HG02943 (cell line): ENCODE measurements around the gene CHP2.
"Not testable (repeated sequence)": the region's sequence is repeated elsewhere in the genome, so short reads cannot be mapped to it uniquely, and the experiment has no call there.

Experiments
- ATAC-seq: cut with Tn5 transposase; IDR thresholded peaks from one replicate; pipeline ENCODE4 v1.9.1; 2021; ENCODE audit warnings: mild to moderate bottlenecking, low read depth, moderate library complexity; ENCODE audit not compliant: unreplicated experiment

CHP2 gene

DNA sequence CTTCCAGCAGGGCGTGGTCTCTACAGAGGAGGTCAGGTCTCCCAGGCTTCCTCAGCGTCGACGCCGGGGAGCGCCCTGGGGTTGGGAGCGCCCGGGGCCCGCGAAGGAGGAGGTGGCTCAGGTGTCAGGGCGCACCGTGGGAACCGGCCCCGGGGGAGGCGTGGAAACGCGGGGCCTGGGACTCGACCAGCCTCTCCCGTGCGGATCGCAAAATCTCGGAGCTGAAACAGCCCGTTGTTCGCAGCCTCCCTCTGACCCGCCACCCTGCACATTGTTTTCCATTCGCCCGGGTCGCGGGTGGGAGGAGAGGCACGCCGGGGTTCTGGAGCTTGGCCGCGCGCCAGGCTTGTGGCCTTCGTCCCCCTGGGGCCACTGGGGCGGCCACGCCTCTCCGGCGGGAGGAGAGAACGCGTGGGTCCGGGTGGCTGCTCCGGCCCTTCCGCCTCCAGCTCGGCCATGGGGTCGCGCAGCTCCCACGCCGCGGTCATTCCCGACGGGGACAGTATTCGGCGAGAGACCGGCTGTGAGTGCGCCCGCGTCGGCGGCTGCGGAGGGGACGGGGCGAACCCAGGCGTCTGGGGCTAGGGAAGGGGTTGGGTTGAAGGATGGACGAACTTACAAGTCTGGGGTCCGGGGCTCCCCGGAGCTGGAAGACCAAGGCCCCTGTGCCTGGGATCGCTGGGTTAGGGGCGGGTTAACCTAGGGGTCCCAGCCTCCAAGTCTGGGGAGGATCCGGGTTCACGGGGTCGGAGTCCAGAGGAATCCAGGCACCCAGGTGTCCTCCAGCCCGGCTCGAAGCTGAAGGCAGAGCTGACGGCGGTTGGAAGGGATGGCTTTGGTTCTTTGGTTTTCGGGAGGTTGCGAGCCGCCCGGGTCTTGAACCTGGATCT is at the start of gene CHP2:
TSS of gene CHP2 (plus strand) at position 433 of the 890 bp plus-strand sequence. CDS start at position 457, 24 bp downstream.
- ATAC-seq: no peak

DNA sequence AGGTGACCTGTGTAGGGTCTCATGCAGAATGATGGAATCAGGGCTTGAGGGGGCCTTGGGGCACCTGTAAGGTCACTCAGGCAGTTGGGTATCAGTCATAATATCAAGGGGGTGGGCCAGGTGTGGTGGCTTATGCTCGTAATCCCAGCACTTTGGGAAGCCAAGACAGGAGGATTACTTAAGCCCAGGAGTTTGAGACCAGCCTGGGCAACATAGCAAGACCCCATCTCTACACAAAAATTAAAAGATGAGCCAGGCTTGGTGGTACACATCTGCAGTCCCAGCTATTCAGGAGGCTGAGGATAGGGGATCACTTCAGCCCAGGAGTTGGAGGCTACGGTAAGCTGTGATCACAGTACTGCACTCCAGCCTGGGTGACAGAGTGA is 49.3 kb upstream of the CHP2 start:
- ATAC-seq: no peak

DNA sequence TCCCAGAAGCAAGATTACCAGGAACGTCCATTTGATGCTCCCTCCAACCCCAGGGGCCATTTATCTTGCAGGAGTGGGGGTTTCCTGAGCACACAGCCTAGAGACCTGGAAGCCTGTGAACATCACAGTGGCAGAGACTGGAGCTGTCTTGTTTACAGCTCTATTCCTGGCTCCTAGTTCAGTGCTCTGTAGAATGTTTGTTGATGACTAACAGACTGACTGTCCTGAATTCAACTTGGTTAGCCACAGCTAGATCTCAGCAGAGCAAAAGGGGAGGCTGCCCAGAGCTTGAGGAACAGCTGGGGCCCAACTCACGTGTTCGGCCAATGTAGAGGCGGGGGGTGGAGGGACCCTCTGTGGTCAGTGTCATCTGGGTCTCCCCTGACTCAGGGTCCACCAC is 48.4 kb upstream of the CHP2 start:
- ATAC-seq: no peak

DNA sequence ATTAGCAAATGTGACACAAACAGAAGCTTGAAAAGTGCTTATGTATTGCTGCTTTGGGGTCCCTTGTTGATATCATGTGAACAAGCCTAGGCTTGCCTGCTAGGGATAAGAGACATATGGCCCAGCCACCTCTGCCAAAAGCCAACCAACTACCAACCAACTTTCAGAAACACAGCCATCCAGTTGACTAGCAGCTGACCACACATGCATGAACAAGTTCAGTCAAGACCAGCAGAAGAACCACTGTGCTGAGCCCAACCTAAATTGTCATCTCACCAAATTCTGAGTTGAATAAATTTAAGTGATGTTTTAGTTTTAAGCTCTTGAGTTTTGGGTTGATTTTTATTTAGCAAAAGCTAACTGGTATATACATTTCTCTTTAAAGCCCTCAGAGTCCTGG is 45.3 kb upstream of the CHP2 start:
- no peak for ATAC-seq

DNA sequence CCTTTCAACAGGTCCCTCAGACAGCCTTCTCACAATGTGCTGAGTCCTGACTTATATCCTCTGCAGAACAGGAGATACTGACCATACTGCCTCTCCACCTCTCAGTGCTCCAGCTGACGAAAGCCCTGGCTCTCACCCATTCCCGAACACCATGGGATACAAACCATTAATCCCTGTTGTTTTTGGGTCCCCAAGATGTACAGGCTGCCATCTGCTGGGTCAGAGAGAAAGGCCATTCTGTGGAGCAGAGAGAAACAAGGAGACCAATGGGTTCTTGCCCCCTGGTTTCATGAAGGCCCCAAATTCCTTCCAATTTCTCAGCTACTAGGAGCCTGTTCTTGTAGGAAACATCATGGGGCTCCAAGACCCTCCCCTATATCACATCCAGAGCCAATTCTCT is 44.8 kb upstream of the CHP2 start:
- no peak for ATAC-seq

DNA sequence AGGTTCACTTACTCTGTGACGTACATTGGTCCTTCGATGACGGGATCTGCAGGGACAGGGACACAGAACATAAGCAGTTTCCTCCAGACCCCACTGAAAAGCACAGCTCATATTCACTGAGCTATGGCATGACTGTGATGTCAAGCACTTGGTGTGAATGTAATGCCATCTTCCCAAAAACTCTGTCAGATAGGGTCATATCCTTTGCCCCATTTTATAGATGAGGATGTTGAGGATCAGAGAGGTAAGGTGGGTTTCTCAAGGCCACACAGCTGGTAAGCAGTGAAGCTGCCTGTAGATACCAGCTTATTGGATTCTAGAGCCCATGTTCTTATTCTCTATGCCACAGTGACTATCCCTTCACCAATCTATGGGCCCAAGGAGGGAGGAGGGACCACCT is 44.3 kb upstream of the CHP2 start:
- no peak for ATAC-seq

DNA sequence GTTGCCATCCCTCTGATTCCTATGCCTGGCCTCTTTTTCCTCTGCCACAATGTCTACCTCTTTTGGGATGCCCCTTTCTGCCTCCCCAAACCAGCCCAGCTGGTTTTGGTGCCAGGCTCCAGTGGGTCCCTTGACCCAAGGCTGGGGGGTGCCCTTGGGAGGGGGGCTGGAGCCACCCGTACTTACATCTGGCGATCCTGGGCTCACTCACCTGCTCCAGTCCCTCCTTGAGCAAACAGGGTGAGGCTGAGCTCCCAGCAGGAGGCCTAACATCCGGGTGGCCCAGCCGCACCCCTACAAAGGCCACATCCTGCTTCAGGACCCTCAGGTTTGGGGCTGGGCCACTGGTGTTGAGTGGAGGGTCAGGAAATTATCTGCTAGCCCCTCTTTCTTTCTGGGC is 43.0 kb upstream of the CHP2 start:
- ATAC-seq: no peak

DNA sequence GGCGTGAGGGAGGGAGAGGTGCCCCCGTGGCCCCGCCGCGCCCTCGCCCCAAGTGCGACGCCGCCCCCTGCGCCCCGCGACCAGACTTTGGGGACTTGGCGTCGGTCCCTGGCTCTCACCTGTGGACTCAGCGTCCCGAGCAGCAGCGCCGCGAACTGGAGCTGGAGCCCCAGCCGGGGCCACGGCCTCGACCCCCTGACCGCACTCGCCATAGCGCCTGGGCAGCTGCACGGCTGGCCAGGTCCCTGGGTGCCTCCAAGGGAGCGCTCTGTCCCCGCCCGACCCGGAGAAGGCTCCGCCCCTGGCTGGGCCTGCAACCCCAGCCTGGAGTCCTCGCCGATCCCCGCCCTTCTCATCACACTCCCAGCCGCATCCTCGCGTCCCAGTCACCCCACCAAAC is 41.9 kb upstream of the CHP2 start, which contains the start of gene ERN2:
TSS of gene ERN2 (minus strand) at position 247 of the 400 bp plus-strand sequence. CDS start at position 212, 35 bp downstream.
- no peak for ATAC-seq

DNA sequence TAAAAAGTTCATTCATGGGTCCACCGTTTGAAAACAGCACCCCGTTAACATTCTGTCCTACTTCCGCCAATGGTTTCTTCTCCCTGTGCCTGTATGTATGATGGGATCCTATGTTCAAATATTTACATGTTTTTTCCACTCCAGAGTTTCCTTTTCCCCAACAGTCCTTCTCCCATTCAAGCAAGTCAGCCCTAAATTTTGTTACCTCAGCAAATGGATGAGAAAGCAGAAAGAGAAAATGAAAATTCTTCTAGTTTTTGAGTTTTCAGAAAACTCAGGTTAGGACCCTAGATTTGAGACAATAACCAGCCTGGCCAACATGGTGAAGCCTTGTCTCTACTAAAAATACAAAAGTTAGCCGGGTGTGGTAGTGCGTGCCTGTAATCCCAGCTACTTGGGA is 38.3 kb upstream of the CHP2 start:
- ATAC-seq: no peak

DNA sequence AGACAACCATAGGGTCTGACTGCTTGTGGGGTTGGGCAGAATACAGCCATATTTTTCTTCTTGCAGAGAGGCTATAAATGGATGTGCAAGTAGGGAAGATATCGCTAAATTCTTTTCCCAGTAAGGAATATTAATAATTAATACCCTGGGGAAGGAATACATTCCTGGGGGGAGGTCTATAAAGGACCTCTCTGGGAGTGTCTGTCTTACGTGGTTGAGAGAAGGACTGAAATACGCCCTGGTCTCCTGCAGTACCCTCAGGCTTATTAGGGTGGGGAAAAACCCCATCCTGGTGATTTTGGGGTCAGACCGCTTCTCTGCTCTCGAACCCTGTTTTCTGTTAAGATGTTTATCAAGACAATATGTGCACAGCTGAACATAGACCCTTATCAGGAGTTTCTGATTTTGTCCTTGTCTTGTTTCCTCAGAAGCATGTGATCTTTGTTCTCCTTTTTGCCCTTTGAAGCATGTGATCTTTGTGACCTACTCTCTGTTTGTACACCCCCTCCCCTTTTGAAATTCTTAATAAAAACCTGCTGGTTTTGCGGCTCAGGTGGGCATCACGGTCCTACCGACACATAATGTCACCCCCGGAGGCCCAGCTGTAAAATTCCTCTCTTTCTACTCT is 32.1 kb upstream of the CHP2 start:
- not testable (repeated sequence) for ATAC-seq

DNA sequence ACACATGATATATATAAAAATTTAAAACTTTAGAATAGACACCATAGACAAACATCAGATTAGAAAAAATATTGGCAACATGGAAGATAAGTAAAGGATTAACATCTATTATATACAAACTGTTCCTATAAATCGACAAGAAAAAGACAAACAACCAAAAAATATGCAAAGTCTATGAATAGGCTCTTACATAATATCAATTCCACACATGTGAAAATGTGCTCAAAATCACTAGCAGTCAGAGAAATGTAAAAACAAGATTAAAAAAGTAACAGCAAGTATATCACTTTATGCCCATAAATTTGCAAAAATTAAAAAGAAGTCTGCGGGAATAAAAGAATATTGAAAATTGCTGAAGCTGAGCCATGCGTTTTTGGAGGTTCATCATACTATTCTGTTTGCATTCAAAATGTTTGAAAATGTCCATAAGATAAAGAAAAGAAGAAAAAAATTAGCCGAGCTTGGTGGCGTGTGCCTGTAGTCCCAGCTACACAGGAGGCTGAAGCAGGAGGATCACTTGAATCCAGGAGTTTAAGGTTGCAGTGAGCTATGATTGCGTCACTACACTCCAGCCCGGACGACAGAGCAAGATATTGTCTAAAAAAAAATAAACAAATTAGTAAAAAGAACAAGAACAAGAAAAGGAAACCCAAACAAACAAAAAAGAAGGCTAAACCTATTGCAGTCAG is 30.6 kb upstream of the CHP2 start:
- no peak for ATAC-seq

DNA sequence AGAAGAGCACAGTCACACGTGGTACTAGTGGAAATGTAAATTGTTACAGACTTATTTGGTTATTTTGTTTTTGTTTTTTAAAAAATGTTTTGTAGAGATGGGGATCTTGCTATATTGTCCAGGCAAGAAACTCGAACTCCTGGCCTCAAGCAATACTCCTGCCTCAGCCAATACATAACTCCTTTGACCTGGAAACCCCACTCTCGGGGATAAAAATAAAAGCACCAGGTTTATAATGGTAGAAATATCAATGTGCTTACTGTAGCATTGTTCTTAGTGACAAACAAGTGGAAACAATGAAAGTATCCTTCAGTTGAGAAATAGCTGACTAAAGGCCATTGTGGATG is 30.1 kb upstream of the CHP2 start:
- no peak for ATAC-seq

DNA sequence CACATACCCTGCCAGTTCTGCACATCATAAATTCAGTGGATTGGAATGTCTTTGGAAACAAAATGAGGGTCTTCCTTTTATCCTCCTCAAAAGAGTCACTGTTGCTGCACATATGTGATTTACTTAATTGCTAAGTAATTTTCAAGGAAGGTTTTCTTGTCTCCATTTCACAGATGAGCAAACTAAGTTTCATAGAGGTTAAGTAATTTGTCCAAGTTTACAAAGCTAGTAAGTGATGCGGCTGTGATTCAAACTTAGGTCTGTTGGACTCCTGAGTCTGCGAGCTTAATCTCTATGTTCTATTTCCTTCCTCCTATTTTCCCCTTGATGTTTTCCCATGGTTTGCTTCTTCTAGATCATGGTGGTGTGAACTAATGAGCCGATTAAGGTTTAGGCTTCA is 28.1 kb upstream of the CHP2 start:
- no peak for ATAC-seq

DNA sequence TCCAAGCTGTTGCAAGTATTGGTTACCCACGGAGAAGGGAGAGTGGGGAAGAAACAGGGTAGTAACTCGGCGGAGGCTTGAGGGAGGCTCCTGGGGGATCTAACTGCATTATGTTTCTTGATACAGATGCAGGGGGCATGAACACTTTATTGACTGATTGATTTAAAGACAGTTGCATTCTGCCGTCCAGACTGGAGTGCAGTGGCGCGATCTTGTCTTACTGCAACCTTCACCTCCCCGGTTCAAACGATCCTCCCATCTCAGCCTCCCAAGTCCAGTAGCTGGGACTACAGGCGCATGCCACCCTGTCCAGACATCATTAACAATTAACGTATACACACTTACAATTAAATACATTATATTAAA is 26.7 kb upstream of the CHP2 start:
- no peak for ATAC-seq

DNA sequence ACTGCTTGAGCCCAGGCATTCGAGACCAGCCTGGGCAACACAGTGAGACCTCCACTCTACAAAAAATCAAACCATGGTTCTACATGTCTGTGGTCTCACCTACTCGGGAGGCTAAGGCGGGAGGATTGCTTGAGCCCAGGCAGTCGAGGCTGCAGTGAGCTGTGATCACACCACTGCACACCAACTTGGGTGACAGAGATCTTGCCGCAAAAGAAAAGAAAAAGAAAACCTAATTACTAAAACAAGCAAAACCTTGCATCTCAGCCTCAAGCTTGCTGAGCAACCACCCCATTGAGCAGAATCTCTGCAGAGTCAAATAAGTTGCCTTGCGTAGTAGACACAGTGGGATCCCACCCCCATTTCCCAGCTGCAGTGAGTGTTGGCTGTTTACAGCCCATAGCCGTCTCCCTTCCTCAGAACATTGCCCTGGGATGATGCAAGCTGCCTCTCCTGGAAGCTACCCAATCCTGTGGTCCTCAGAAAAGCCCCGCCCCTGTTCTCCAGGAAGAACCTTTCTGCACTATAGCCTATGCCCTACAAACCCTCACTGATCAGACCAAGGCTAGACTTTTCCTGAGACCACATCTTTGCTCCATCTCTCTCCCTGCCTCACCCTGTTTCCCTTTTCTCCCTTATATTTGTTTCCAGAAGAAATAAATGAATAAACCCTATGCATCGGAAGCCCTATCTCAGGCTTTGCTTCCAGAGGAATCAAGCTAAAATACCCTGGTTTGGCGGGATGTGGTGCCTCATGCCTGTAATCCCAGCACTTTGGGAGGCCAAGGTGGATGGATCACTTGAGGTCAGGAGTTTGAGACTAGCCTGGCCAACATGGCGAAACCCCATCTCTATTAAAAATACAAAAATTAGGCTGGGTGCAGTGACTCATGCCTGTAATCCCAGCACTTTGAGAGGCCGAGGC is 25.1 kb upstream of the CHP2 start:
- no peak for ATAC-seq

DNA sequence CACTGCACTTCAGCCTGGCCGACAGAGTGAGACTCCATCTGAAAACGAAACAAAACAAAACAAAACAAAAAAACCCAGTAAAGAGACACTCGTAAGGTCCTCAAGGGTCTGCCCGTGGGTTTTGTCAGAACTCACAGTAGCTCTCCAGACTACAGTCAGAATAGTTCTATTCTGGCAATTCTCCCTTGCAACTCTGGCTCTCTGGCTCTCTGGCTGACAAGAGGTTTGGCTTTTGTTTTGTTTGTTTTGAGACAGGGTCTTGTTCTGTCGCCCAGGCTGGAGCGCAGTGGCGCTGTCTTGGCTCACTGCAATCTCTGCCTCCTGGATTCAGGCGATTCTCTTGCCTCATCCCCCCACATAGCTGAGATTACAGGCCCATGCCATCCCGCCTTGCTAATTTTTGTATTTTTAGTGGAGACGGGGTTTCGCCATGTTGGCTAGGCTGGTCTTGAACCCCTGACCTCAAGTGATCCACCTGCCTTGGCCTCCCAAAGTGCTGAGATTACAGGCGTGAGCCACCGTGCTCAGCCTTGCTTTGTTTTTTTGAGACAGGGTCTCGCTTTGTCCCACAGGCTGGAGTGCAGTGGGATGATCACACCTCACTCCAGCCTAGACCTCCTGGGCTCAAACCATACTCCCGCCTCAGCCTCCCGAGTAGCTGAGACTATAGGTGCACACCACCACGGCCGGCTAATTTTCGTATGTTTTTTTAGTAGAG is 20.5 kb upstream of the CHP2 start:
- ATAC-seq: no peak

DNA sequence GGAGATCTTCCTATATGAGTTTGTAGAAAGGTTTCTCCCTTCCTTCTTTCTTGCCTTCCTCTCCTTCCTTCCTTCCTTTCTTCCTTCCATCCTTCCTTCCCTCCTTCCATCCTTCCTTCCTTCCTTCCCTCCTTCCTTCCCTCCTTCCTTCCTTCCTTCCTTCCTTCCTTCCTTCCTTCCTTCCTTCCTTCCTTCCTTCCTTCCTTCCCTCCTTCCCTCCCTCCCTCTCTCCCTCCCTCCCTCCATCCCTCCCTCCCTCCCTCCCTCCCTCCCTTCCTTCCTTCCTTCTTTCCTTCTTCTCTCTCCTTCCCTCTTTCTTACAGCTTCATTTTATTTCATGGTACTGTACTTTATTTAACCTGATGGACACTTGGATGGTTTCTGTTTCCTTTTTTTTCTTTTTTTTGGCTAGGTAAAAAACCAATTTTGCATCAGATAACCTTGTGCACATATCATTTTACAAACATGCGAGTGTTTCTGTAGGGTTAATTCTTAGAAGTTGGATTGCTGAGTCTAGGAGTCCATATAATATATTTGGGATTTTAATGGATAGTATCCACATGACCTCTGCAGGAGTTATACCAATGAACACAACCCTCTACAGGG is 17.3 kb upstream of the CHP2 start:
- not testable (repeated sequence) for ATAC-seq

DNA sequence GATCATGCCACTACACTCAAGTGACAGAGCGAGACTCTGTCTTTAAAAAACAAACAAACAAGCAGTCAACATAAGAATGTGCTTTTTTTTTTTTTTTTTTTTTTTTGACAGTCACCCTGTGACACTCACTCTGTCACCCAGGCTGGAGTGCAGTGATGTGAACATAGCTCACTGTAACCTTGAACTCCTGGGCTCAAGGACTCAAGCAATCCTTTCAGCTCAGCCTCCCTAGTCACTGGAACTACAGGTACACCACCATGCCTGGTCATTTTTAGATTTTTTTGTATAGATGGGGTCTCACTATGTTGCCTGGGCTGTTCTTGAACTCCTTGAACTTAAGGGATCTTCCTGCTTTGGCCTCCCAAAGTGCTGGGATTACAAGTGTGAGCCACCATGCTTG is 15.3 kb upstream of the CHP2 start:
- no peak for ATAC-seq

DNA sequence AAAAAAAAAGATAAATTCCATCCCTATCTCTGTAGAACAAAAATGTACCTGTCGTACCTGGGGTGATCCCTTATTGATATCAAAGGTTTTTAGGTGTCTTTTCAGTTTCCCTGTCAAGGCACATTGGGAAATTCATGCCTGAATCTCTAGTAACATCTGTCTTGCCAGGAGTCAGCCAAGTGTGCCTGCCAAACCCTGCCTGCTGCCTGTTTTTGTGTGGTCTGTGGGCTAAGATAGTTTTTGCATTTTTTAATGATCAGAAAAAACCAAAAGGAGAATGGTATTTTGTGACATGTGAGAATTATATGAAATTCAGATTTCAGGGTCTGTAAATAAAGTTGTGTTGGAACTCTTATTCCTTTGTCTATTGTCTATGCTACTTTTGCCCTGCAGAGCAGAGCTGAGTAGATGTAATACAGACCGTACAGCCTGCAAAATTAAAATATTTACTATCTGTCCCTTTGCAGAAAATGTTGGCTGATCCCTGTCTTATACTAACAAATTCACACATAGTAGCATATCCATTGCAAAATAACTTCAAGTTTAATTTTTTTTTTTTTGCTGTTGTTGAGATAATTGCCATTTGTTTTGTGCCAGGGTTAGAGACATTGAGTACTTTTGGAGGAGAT is 13.0 kb upstream of the CHP2 start:
- no peak for ATAC-seq
